ENCODE results near the gene DIDO1. TPM values are rescaled to one million over a fixed set of nuclear protein-coding genes. Genes with fewer than 3 reads are reported as not detected.

Gene DIDO1
- total RNA-seq, 2 donors from 2014 or later = 68.5 to 75.9 TPM

DNA sequence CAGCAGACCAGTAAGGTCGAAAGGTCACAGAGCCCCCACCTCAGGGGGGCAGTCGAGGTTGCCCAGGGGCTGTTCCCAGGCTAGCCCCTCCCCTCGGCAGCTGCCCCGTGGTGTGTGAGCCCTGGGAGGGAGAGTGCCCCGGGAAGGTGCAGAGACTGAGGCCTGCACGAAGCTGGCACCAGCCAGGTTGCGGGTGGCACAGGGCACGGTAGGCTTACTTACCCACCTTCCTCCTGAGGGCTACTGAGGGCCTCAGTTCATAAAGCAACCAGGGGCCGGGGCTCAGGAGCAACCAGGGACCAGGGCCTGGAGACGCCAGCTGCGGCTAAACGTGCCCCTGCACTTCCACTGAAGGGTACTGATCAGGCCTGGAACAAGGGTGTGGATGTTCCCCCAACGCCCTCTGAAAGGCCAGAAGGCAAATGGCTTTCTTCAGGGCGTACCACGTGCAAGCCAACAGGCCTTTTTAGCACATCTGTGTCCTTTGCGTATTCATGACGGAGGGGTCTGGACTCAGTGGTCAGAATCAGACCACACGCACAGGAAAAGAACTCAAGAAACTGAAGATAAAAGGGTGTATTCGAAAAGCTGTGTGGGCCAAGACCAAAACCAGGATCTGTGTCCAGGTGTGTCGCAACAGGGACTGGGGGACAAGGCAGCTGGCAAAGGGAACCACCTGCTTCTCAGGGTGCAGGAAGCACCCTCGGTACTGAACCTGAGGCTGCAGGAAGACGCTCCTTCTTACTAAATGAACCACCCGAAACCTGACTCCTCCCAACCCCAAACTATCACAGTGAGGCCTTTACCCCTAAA is 40.2 kb downstream of the DIDO1 start:
- Histone ChIP-seq H3K4me3 (no peak overlapping the region), H3K4me1 (replicated peaks) (peaks cover 13% of the 10 kb centered on the region), H3K27ac (peak overlapping the region in 1 of 2 donors; percentile 46), H3K9me3 (no peaks in the 10 kb centered on the region), H3K27me3 (replicated peaks; ENCODE audit: insufficient read depth) (no peaks in the 10 kb centered on the region), H3K36me3 (peaks cover 0 to 20% of the 10 kb centered on the region in 2 donors)
- TF ChIP-seq POLR2AphosphoS5 (IDR thresholded peaks at IDR 0.05) (no peak), POLR2A (IDR thresholded peaks at IDR 0.05) (no peak)
- TF ChIP-seq, protein P1, sequence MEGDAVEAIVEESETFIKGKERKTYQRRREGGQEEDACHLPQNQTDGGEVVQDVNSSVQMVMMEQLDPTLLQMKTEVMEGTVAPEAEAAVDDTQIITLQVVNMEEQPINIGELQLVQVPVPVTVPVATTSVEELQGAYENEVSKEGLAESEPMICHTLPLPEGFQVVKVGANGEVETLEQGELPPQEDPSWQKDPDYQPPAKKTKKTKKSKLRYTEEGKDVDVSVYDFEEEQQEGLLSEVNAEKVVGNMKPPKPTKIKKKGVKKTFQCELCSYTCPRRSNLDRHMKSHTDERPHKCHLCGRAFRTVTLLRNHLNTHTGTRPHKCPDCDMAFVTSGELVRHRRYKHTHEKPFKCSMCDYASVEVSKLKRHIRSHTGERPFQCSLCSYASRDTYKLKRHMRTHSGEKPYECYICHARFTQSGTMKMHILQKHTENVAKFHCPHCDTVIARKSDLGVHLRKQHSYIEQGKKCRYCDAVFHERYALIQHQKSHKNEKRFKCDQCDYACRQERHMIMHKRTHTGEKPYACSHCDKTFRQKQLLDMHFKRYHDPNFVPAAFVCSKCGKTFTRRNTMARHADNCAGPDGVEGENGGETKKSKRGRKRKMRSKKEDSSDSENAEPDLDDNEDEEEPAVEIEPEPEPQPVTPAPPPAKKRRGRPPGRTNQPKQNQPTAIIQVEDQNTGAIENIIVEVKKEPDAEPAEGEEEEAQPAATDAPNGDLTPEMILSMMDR (IDR thresholded peaks at IDR 0.05) = no peak
- 78% methylated on average over 18 of the region's 23 CpGs for WGBS
- intact Hi-C loops (cut with DNase I) = no loop called here
- no peak for DNase-seq (ENCODE audit: low spot score)

DNA sequence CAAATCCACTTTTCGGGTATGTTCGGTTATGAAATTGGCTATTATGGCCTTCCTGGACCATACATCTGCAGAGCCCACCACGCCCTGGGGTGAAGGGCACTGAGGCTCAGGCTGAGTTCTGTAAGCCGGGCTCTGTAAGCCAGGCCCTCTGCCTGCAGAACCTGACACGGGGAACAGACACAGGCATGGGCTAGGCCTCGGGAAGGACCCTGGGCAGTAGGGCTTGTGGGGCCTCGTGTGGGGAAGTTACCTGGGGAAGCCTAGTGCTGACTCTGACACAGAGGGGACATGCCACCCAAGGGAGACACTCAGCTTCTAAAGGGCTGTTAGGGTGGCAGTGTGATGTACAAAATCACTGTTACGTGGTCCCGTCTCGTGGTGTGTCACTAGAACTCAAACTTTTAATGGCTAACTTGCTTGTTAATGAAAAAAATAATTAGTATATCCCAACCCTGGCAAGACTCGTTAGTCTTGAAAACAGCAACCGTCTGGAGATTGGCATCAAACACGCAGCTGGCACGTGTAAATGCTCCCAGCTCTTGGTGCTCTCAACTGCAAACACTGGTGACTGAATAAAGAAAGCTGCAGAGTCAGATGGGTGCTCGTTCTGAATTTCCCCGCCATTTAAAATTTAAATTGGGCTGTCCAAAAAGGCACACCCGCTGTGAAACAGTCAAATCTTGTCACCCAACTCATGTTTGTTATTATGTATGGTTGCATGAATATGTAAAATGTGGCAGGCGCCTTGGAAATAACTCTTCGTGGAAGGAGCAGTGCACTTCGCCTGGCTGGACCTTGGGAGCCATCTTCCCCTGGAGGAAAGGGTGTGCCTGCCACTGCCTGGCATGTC is 41.0 kb downstream of the DIDO1 start:
- WGBS = 69% methylated on average over 20 of the region's 20 CpGs
- intact Hi-C loops (cut with DNase I) = no loop called here

DNA sequence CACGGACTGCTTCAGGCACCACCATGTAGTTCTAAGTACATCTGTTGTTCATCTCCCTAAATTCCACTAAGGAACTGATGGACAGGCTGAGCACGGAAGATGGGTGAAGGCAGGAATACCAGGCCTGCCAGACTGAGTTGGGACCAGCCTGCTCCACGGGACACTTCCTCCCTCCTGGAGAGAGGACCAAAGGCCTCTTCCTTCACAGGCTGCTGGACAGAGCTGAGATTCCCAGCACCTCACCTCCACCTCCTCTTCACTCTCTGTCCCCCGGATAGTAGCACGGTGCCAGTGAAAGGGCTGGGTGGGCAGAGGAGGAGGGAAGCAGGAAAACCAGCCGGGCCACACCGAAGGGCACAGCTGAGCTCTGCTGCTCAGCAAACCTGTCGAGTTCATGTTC is 41.7 kb downstream of the DIDO1 start:
- Histone ChIP-seq H3K36me3 (peaks cover 6 to 8% of the 10 kb centered on the region in 2 donors), H3K4me1 (replicated peaks) (peaks cover 13% of the 10 kb centered on the region), H3K27me3 (replicated peaks; ENCODE audit: insufficient read depth) (no peaks in the 10 kb centered on the region), H3K27ac (no peak overlapping the region), H3K4me3 (no peak overlapping the region), H3K9me3 (no peaks in the 10 kb centered on the region)
- DNase-seq (ENCODE audit: low spot score) = no peak
- TF ChIP-seq POLR2A (IDR thresholded peaks at IDR 0.05) (no peak), POLR2AphosphoS5 (IDR thresholded peaks at IDR 0.05) (no peak)
- TF ChIP-seq, protein P1 (IDR thresholded peaks at IDR 0.05) = no peak
- intact Hi-C loops (cut with DNase I) = no loop called here
- WGBS = 50% methylated on average over 8 of the region's 8 CpGs

More for the DNA sequence above, 41.0 kb downstream of the DIDO1 start:
- Histone ChIP-seq H3K27ac (no peak overlapping the region), H3K27me3 (replicated peaks; ENCODE audit: insufficient read depth) (no peaks in the 10 kb centered on the region), H3K4me1 (replicated peaks) (peaks cover 13% of the 10 kb centered on the region), H3K36me3 (peaks cover 6 to 13% of the 10 kb centered on the region in 2 donors), H3K9me3 (no peaks in the 10 kb centered on the region), H3K4me3 (no peak overlapping the region)
- TF ChIP-seq, protein P1 (IDR thresholded peaks at IDR 0.05) = no peak
- TF ChIP-seq POLR2AphosphoS5 (IDR thresholded peaks at IDR 0.05) (no peak), POLR2A (IDR thresholded peaks at IDR 0.05) (no peak)
- no peak for DNase-seq (ENCODE audit: low spot score)

DNA sequence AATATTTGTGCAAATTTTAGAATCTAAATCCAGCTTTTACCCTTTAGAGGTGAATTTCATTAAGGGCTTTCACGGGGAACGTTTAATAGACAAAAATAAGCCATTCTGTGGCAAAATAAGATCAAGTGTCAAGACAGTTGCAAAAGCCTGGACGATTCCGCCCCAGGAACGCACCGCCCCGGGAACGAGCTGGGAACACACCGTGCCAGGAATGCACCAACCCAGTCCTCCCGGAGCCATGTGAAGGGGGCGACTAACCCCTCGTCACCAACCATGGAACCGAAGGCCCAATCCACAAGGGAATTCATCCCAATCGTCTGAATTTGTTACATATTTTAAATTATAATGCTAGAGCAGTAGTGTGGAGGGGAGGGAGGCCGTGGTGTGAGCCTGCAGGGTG is 43.9 kb downstream of the DIDO1 start:
- no peak for DNase-seq (ENCODE audit: low spot score)
- H3K36me3 ChIP-seq = peaks cover 0 to 6% of the 10 kb centered on the region in 2 donors
- intact Hi-C loops (cut with DNase I) = no loop called here
- TF ChIP-seq POLR2AphosphoS5 (IDR thresholded peaks at IDR 0.05) = no peak
- no peak for TF ChIP-seq POLR2A (IDR thresholded peaks at IDR 0.05)
- TF ChIP-seq, protein P1 (IDR thresholded peaks at IDR 0.05) = no peak
- 92% methylated on average over 15 of the region's 15 CpGs for WGBS
- no peaks in the 10 kb centered on the region for H3K9me3 ChIP-seq
- peaks cover 9% of the 10 kb centered on the region for H3K4me1 ChIP-seq (replicated peaks)
- H3K4me3 ChIP-seq = no peak overlapping the region
- H3K27me3 ChIP-seq (replicated peaks; ENCODE audit: insufficient read depth) = no peaks in the 10 kb centered on the region
- no peak overlapping the region for H3K27ac ChIP-seq
